H1 (cell line): ENCODE measurements around the gene WDR93. TPM values are rescaled to one million over a fixed set of nuclear protein-coding genes. Genes with fewer than 3 reads are reported as not detected.

Experiments used
- CTCF ChIP-seq, 3 experiments: IDR thresholded peaks; 1 replicate in 2 of 3; 2 replicates in 1 of 3; pipeline versions ENCODE4 v1.5.1 to v1.6.1; 2011; ENCODE audit warnings: low read length in 3 of 3, mild to moderate bottlenecking in 3 of 3, inconsistent platforms in 2 of 3, low read depth in 1 of 3, moderate library complexity in 1 of 3; ENCODE audit not compliant: insufficient read depth in 1 of 3; ENCODE audit errors: control extremely low read depth in 1 of 3
- SIX5 ChIP-seq: IDR thresholded peaks from 2 replicates; pipeline ENCODE4 v1.6.1; 2011; ENCODE audit warnings: mild to moderate bottlenecking, low read depth, low read length
- SP1 ChIP-seq: IDR thresholded peaks from 2 replicates; pipeline ENCODE4 v1.6.1; 2011; ENCODE audit warnings: low read depth, low read length
- SP4 ChIP-seq: IDR thresholded peaks from 2 replicates; pipeline ENCODE4 v1.6.1; 2012; ENCODE audit warnings: low read length, inconsistent platforms
- polyA plus RNA-seq, 7 experiments: library from polyadenylated mRNA; depleted of rRNA in 3 of 7; stranded (reverse) in 5 of 7; unstranded in 2 of 7; fragments of >200 nt in 5 of 7; fragments of 200-250 nt in 2 of 7; gene quantifications; 1 replicate in 5 of 7; 2 replicates in 1 of 7; 4 replicates in 1 of 7; pipeline versions ENCODE4 v1.2.1 to v1.2.3, GENCODE V29; 2011 to 2013; ENCODE audit warnings: missing spikeins in 2 of 7, mixed read lengths in 2 of 7
- total RNA-seq: library from RNA; stranded (reverse); fragmentation: NEBNext Ultra II Directional; extraction: Animal tissue kit (Norgen Biotek cat#: 25700); gene quantifications from 2 replicates; pipeline ENCODE4 v1.2.1, GENCODE V29; 2021

The WDR93 gene
- total and polyA plus RNA-seq, 2 of the 8 experiments (the other 6 are each of a cell fraction or from before 2014, with no cell fraction given) = 0.03 TPM; not detected in 1

DNA sequence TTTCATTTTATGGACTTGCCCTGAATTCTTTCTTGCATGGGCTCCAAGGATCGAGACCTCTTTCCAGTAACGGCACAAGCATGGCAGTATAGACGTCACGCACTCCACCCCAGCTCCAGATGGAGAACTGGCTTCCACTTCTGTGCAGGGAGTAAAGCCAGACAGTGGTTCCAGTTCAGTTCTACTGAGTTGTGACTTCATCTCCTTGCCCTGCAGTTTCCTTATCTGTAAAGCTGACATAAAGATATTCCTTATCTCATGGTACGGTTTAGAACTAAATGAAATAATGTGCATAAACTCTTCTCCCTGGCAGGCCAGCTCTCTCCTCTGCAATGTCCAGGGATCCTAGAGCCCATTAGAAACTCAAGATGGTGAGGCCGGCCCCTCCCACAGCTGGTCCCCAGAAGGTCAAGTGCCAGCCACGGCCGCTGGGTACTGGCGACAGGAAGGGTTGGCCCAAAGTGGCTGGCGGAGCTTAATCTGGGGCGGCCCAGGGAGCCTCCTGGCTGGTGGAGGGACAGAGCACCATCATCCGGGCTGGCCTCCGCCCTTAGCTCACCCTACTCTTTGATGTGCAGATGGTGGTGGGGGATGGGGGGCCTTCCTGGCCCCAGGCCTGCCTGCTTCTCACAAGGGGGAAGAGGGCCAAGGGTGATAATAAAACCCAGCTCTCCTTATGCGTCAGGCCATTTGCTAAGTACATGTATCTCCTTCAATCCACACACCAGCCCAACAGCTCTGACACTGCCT, 92.7 kb downstream of the WDR93 start (continued):
- TF ChIP-seq CTCF (IDR thresholded peaks at IDR 0.05; ENCODE audit: control extremely low read depth in 1 of 3, insufficient read depth in 1 of 3, low read depth in 1 of 3, low read length in 3 of 3) (no peak), SIX5 (no peak), SP1 (no peak), SP4 (no peak)
